AG20443 (cell line): ENCODE measurements around the gene PTF1A.
A peak's percentile ranks its signal among the peaks of the same experiment; 100 is the strongest.

Experiments
- DNase-seq: peaks from one replicate; pipeline ENCODE4 v3.0.0; 2012; ENCODE audit warnings: low spot score, mixed read lengths

The PTF1A gene

GRCh38 chr10:23191764-23192711 is at the start of gene PTF1A:
TSS of gene PTF1A (plus strand) at chr10:23192312. CDS start at chr10:23192531, 219 bp downstream.
- no peak for DNase-seq

GRCh38 chr10:23146258-23146657 is 45.9 kb upstream of the PTF1A start:
- no peak for DNase-seq

GRCh38 chr10:23147035-23147434 is 45.1 kb upstream of the PTF1A start:
- DNase-seq, result no peak

GRCh38 chr10:23148214-23148613 is 43.9 kb upstream of the PTF1A start:
- DNase-seq, result no peak

- DNase-seq, result no peak
These were observed 42.0 kb upstream of the PTF1A start for GRCh38 chr10:23150091-23150490.

GRCh38 chr10:23150610-23151009 is 41.5 kb upstream of the PTF1A start:
- DNase-seq, result no peak

- no peak for DNase-seq
These were observed 41.0 kb upstream of the PTF1A start for GRCh38 chr10:23151071-23151470.

GRCh38 chr10:23155169-23155568 is 36.9 kb upstream of the PTF1A start:
- no peak for DNase-seq

GRCh38 chr10:23156447-23157150 is 35.5 kb upstream of the PTF1A start:
- no peak for DNase-seq

- DNase-seq, result no peak
These were observed 34.9 kb upstream of the PTF1A start for GRCh38 chr10:23157239-23157681.

- peak; percentile 35 for DNase-seq
These were observed 34.3 kb upstream of the PTF1A start for GRCh38 chr10:23157691-23158369.

- DNase-seq, result peak; percentile 84
These were observed 33.7 kb upstream of the PTF1A start for GRCh38 chr10:23158370-23158769.

- peak; percentile 71 for DNase-seq
These were observed 20.8 kb upstream of the PTF1A start for GRCh38 chr10:23171232-23171876.

GRCh38 chr10:23172429-23173213 is 19.5 kb upstream of the PTF1A start:
- DNase-seq, result no peak

- no peak for DNase-seq
These were observed 18.7 kb upstream of the PTF1A start for GRCh38 chr10:23173214-23174073.

GRCh38 chr10:23174074-23174976 is 17.8 kb upstream of the PTF1A start:
- DNase-seq, result no peak

GRCh38 chr10:23174977-23175512 is 17.1 kb upstream of the PTF1A start:
- no peak for DNase-seq

GRCh38 chr10:23186178-23186577 is 5.9 kb upstream of the PTF1A start:
- no peak for DNase-seq

GRCh38 chr10:23186697-23187096 is 5.4 kb upstream of the PTF1A start:
- DNase-seq, result no peak
